Thymus (tissue), 11 donors: Measurements from ENCODE around the gene POLR2I. TPM values are rescaled to one million over a fixed set of nuclear protein-coding genes. Genes with fewer than 3 reads are reported as not detected.

Experiments used
- DNase-seq, 9 donors: peaks; one replicate each; pipeline ENCODE4 v3.0.0-alpha.2; 2013; ENCODE audit warnings: low spot score in 9 of 9, low read depth in 6 of 9, missing footprints in 1 of 9
- H3K27ac ChIP-seq, 2 donors: one replicate each; pipeline ENCODE4 v1.5.1; 2013; ENCODE audit warnings: control low read depth in 1 of 2, low read depth in 1 of 2, low read length in 1 of 2, mild to moderate bottlenecking in 1 of 2, moderate library complexity in 1 of 2
- H3K27me3 ChIP-seq, 2 donors: one replicate each; pipeline ENCODE4 v1.5.1; 2013; ENCODE audit warnings: low read length in 1 of 2; ENCODE audit not compliant: control insufficient read depth in 2 of 2, insufficient read depth in 1 of 2
- H3K36me3 ChIP-seq, 2 donors: one replicate each; pipeline ENCODE4 v1.5.1; 2013; ENCODE audit warnings: low read length in 1 of 2, mild to moderate bottlenecking in 1 of 2, moderate library complexity in 1 of 2; ENCODE audit not compliant: control insufficient read depth in 2 of 2, insufficient read depth in 2 of 2
- H3K4me1 ChIP-seq, 2 donors: one replicate each; pipeline ENCODE4 v1.5.1; 2013; ENCODE audit warnings: low read length in 2 of 2; ENCODE audit not compliant: control insufficient read depth in 2 of 2, insufficient read depth in 2 of 2
- H3K4me3 ChIP-seq, 2 donors: one replicate each; pipeline ENCODE4 v1.5.1; 2013; ENCODE audit warnings: low read length in 2 of 2, control low read depth in 1 of 2, mild to moderate bottlenecking in 1 of 2
- H3K9me3 ChIP-seq, 2 donors: one replicate each; pipeline ENCODE4 v1.5.1; 2013; ENCODE audit warnings: low read length in 1 of 2, mild to moderate bottlenecking in 1 of 2; ENCODE audit not compliant: control insufficient read depth in 2 of 2, insufficient read depth in 1 of 2
- WGBS: extraction: QIAGEN DNeasy Blood & Tissue Kit; methylation state at CpG from one replicate; pipeline ENCODE4 v1.1.7; 2013; 5-methylcytosine and 5-hydroxymethylcytosine counted together
- polyA plus RNA-seq: library from polyadenylated mRNA; stranded (reverse); fragments of 200-250 nt; gene quantifications from one replicate; pipeline ENCODE4 v1.2.3, GENCODE V29; 2013
- total RNA-seq: library from RNA; stranded (reverse); fragments of 120-200 nt; gene quantifications from one replicate; pipeline ENCODE4 v1.2.4, GENCODE V29; 2013
- donor health status: healthy.

POLR2I gene
- total and polyA plus RNA-seq, 2 donors: 58.2 to 81.7 TPM

DNA sequence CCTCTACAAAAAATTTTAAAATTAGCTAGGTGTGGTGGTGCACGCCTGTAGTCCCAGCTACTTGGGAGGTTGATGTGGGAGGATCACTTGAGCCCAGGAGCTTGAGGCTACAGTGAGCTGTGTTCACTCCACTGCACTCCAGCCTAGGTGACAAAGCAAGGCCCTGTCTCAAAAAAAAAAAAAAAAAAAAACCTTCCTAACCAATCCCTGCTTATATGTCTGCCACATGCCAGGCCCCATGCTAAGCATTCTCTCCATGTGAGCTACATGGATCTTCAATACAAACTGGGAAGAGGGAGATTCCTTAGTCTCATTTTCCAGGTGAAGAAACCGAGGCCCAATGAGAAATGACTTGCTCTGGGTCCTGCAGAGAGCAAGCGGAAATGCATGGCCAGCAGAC, 6.0 kb downstream of the POLR2I start:
- 98% methylated on average over 3 of the region's 3 CpGs for WGBS
- Histone ChIP-seq H3K4me3 (no peak overlapping the region), H3K9me3 (no peaks in the 10 kb centered on the region), H3K27me3 (no peaks in the 10 kb centered on the region), H3K36me3 (peaks cover 27 to 44% of the 10 kb centered on the region in 2 donors), H3K4me1 (peaks cover 3 to 5% of the 10 kb centered on the region in 2 donors), H3K27ac (no peak overlapping the region)
- DNase-seq: no peak

DNA sequence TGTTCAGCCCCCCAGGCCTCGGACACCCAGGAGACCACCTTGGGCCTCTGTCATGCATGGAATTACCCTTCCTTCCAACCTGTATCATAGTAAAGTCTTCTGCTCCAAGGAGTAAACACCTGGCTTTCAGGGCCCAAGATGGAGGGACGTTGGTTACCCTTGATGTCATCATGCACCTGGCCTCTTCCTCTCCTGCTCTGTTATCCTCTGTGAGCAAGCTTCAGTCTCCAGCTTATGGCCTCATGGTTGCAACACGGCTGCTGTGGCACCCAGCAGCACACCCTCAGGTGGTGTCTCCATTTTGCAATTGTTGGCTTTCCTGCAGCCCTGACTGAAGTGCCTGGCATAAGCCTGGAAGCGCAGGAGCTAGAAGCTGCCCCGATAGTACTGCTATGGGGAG, 7.7 kb downstream of the POLR2I start:
- 96% methylated on average over 5 of the region's 5 CpGs for WGBS
- H3K4me3 ChIP-seq: no peak overlapping the region
- no peak overlapping the region for H3K27ac ChIP-seq
- no peaks in the 10 kb centered on the region for H3K9me3 ChIP-seq
- H3K36me3 ChIP-seq: peaks cover 34 to 47% of the 10 kb centered on the region in 2 donors
- DNase-seq: no peak
- no peaks in the 10 kb centered on the region for H3K4me1 ChIP-seq
- H3K27me3 ChIP-seq: no peaks in the 10 kb centered on the region

DNA sequence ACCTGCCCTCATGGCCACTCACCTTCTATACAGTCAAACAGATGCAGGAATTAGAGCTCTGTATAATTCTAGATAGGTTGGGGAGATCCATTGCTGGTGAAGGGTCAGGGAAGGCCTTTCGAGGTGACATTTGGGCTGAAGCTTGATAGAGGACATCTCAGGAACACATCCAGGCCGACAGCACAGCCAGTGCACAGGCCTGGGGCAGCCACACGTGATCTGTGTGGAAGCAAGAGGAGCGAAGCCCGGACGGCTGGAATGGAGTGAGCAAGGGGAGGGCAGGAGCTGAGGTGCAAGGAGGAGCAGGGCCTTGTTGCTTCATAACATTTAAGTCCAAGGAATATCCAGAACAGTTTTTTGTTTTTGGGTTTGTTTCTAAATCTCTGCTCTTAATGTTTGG, 8.2 kb downstream of the POLR2I start:
- H3K27ac ChIP-seq: no peak overlapping the region
- H3K9me3 ChIP-seq: no peaks in the 10 kb centered on the region
- no peaks in the 10 kb centered on the region for H3K27me3 ChIP-seq
- peaks cover 38 to 53% of the 10 kb centered on the region in 2 donors for H3K36me3 ChIP-seq
- 97% methylated on average over 6 of the region's 6 CpGs for WGBS
- no peak overlapping the region for H3K4me3 ChIP-seq
- H3K4me1 ChIP-seq: no peaks in the 10 kb centered on the region
- DNase-seq: no peak

DNA sequence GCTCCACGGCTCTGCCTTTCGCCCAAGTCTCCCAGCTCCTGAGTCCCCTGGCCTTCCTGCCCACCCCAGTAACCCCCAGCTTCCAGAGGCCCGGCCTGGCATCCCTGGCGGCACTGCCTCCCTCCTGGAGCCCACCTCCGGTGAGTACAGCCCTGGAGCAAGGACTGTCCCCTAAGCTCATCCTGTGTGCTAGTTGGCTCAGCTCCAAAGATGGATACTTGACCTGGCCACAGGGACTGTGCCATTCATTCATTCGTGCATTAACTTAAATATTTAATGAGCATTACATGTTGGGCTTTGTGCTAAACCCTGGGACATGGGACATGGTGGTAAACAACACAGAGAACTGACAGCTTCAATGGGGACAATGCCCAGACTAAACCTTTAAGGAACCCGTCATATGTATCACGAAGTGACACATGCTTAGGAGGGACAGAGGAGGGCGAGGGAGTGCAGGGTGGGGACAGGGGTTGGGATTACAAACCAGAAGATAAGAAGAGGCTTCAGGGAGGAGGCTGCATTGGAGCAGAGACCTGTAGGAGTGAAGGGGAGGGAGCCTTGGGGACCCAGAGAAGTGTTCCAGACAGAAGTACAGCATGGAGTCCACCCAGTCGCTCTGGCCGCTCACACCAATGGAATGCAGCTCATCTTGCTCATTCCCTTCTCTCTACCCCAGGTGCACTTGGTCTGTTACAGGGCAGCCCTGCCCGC, 10.7 kb downstream of the POLR2I start:
- 97% methylated on average over 12 of the region's 12 CpGs for WGBS
- H3K27ac ChIP-seq: no peak overlapping the region
- no peaks in the 10 kb centered on the region for H3K9me3 ChIP-seq
- H3K4me3 ChIP-seq: no peak overlapping the region
- peaks cover 48 to 67% of the 10 kb centered on the region in 2 donors for H3K36me3 ChIP-seq
- H3K4me1 ChIP-seq: no peaks in the 10 kb centered on the region
- H3K27me3 ChIP-seq: no peaks in the 10 kb centered on the region
- no peak for DNase-seq

DNA sequence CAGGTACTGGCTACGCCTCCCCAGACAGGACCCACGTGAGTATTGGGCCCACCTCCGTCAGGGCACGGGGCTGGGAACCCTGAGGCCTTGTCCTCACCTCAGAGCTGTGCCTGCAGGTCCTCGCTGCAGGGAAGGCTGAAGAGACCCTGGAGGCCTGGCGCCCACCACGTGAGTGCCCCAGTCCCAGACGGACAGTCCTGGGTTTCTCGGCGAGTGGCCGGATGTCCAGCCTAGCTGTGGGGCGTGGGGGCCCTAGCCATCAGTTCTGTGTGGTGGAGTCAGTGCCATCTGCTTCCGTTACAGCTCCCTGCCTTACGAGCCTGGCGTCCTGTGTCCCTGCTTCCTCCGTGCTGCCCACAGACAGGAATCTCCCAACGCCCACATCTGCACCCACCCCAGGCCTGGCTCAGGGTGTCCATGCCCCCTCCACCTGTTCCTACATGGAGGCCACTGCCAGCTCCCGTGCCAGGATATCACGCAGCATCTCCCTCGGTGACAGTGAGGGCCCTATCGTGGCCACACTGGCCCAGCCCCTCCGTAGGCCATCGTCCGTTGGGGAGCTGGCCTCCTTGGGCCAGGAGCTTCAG, 11.5 kb downstream of the POLR2I start:
- DNase-seq: no peak
- Histone ChIP-seq H3K36me3 (peaks cover 51 to 68% of the 10 kb centered on the region in 2 donors), H3K27ac (no peak overlapping the region), H3K27me3 (no peaks in the 10 kb centered on the region), H3K4me3 (no peak overlapping the region), H3K9me3 (no peaks in the 10 kb centered on the region), H3K4me1 (no peaks in the 10 kb centered on the region)
- 95% methylated on average over 24 of the region's 24 CpGs for WGBS

DNA sequence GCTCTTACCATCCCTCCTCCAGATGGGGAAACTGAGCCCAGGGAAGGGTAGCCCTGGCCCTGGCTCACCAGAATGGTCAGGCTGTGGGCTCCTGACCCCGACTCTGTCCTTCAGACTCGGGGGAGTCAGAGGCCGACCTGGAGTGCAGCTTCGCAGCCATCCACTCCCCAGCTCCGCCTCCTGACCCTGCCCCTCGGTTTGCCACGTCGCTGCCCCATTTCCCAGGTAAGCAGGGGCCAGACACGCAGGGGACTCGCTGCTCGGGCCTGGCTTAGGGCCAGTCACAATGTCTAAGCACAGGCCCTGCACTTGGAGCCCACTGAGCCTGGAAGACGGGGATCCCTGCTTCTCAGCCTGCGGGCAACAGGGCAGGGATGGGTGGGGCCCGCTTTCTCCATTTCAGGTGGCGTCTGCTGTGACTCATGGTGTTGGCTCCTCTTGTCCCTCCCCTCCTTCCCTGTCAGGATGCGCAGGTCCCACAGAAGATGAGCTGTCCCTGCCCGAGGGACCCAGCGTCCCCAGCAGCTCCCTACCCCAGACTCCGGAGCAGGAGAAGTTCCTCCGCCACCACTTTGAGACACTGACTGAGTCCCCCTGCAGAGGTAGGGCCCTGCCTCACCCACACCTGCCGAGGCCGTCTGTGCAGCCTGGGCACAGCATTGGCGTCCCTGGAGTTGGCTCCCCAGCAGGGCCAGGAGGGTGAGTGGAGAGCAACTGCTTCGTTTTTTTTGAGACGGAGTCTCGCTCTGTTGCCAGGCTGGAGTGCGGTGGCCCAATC, 12.9 kb downstream of the POLR2I start:
- Histone ChIP-seq H3K27ac (no peak overlapping the region), H3K36me3 (peaks cover 55 to 79% of the 10 kb centered on the region in 2 donors), H3K9me3 (no peaks in the 10 kb centered on the region), H3K4me3 (no peak overlapping the region), H3K4me1 (no peaks in the 10 kb centered on the region), H3K27me3 (no peaks in the 10 kb centered on the region)
- 98% methylated on average over 27 of the region's 27 CpGs for WGBS
- no peak for DNase-seq

DNA sequence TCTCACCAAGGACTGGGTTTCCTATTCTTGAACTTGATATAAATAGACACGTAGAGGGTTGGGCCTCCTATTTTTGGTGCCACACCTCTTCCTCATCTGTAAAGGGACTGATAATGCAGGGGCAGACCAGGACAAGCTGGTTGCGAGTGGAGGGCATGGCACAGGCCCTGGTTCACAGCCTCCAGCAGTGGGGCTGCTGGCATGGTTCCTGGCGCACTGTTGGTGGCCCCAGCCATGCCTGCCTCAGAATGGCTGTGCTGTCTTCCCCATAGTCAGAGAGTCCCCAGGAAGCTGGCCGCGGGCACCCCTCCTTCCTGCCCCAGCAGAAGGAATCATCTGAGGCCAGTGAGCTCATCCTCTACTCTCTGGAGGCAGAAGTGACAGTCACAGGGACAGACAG, 14.2 kb downstream of the POLR2I start:
- Histone ChIP-seq H3K4me3 (no peak overlapping the region), H3K9me3 (no peaks in the 10 kb centered on the region), H3K36me3 (peaks cover 60 to 79% of the 10 kb centered on the region in 2 donors), H3K27me3 (no peaks in the 10 kb centered on the region), H3K4me1 (no peaks in the 10 kb centered on the region), H3K27ac (no peak overlapping the region)
- 99% methylated on average over 5 of the region's 5 CpGs for WGBS
- no peak for DNase-seq

DNA sequence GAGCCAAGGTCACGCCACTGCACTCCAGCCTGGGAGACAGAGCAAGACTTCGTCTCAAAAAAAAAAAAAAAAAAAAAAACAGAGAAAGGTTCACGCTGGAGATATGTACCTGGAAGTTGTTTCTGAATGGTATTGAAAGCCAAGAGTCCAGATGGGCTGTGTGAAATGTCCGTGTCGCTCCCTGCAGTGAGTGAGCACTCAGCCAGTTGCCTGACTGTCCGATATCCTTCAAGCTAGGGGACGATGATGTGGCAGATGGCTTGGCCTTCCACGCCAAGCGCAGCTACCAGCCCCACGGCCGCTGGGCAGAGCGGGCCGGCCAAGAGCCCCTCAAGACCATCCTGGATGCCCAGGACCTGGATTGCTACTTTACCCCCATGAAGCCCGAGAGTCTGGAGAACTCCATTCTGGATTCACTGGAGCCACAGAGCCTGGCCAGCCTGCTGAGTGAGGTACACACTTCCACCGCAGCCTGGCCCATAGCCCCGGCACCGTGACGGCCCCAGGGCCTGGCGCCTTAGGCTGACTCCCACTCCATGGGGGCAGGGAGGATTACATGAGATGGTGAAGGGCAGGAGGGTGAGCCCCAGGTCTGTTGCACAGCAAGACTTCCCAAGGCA, 15.4 kb downstream of the POLR2I start:
- no peaks in the 10 kb centered on the region for H3K4me1 ChIP-seq
- no peaks in the 10 kb centered on the region for H3K27me3 ChIP-seq
- H3K9me3 ChIP-seq: no peaks in the 10 kb centered on the region
- no peak overlapping the region for H3K27ac ChIP-seq
- H3K36me3 ChIP-seq: peaks cover 59 to 75% of the 10 kb centered on the region in 2 donors
- H3K4me3 ChIP-seq: no peak overlapping the region
- 92% methylated on average over 19 of the region's 19 CpGs for WGBS
- no peak for DNase-seq

DNA sequence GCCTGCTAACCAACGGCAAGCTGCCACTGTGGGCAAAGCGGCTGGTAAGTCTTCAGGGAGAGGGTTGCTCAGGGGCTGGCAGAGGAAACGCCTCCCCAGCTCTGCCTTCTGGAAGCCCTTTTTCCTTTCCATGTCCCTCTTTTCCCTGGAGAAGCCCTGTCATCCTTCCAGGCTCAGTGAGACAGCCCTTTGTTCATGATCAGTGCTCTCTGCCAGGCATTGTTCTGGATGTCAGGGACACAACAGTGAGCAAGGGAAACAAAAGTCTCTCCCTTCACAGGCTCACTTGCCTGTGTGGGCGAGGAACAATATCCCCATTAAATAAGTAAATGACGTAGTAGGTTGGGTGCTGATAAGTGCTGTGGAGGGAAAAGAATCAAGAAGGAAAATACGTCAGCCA, 17.6 kb downstream of the POLR2I start:
- peaks cover 59 to 75% of the 10 kb centered on the region in 2 donors for H3K36me3 ChIP-seq
- WGBS: 97% methylated on average over 6 of the region's 6 CpGs
- no peak overlapping the region for H3K27ac ChIP-seq

More for the DNA sequence above, 17.6 kb downstream of the POLR2I start:
- no peak overlapping the region for H3K4me3 ChIP-seq
- no peaks in the 10 kb centered on the region for H3K9me3 ChIP-seq
- no peaks in the 10 kb centered on the region for H3K4me1 ChIP-seq
- no peak for DNase-seq
- H3K27me3 ChIP-seq: no peaks in the 10 kb centered on the region
